Measurements from ENCODE around the gene YWHAG.
"Not testable (repeated sequence)": the region's sequence is repeated elsewhere in the genome, so short reads cannot be mapped to it uniquely, and the experiment has no call there.

The YWHAG gene

GRCh38 chr7:76316984-76317781, 41.6 kb downstream of the YWHAG start:
- Histone ChIP-seq H3K4me2 (ENCODE audit: low read length) (peak overlapping the region; percentile 90), H4K20me1 (ENCODE audit: control insufficient read depth, insufficient read depth, low read depth, low read length) (no peaks in the 10 kb centered on the region), H3K9me2 (replicated peaks; ENCODE audit: control insufficient read depth, low read length) (no peaks in the 10 kb centered on the region), H3K36me3 (ENCODE audit: control insufficient read depth, low read length) (no peaks in the 10 kb centered on the region), H3K27me3 (ENCODE audit: control insufficient read depth, low read length) (no peaks in the 10 kb centered on the region), H3K79me2 (ENCODE audit: control insufficient read depth, low read length) (no peaks in the 10 kb centered on the region), H3K4me1 (ENCODE audit: control insufficient read depth, low read length) (peaks cover 40% of the 10 kb centered on the region), H3K27ac (ENCODE audit: low read depth, low read length) (no peak overlapping the region), H3F3A (ENCODE audit: control insufficient read depth, insufficient read depth) (peaks cover 27% of the 10 kb centered on the region), H3K9me3 (ENCODE audit: control insufficient read depth, insufficient read depth, low read length) (no peaks in the 10 kb centered on the region), H3K4me3 (ENCODE audit: low read length) (peak overlapping the region; percentile 77)
- TF ChIP-seq CTCF (IDR thresholded peaks at IDR 0.05; ENCODE audit: low read depth, low read length, poor library complexity, severe bottlenecking) = no peak
- no peak for TF ChIP-seq EZH2phosphoT487 (IDR thresholded peaks at IDR 0.05; ENCODE audit: borderline replicate concordance, low read length)

- H4K20me1 ChIP-seq (ENCODE audit: control insufficient read depth, insufficient read depth, low read depth, low read length) = no peaks in the 10 kb centered on the region
- H3K27ac ChIP-seq (ENCODE audit: low read depth, low read length) = no peak overlapping the region
- H3K9me3 ChIP-seq (ENCODE audit: control insufficient read depth, insufficient read depth, low read length) = no peaks in the 10 kb centered on the region
- H3K4me2 ChIP-seq (ENCODE audit: low read length) = no peak overlapping the region
- H3F3A ChIP-seq (ENCODE audit: control insufficient read depth, insufficient read depth) = peaks cover 14% of the 10 kb centered on the region
- H3K36me3 ChIP-seq (ENCODE audit: control insufficient read depth, low read length) = no peaks in the 10 kb centered on the region
- no peak overlapping the region for H3K4me3 ChIP-seq (ENCODE audit: low read length)
- peaks cover 40% of the 10 kb centered on the region for H3K4me1 ChIP-seq (ENCODE audit: control insufficient read depth, low read length)
- no peaks in the 10 kb centered on the region for H3K79me2 ChIP-seq (ENCODE audit: control insufficient read depth, low read length)
- H3K27me3 ChIP-seq (ENCODE audit: control insufficient read depth, low read length) = no peaks in the 10 kb centered on the region
- H3K9me2 ChIP-seq (replicated peaks; ENCODE audit: control insufficient read depth, low read length) = no peaks in the 10 kb centered on the region
- TF ChIP-seq CTCF (IDR thresholded peaks at IDR 0.05; ENCODE audit: low read depth, low read length, poor library complexity, severe bottlenecking) (no peak), EZH2phosphoT487 (IDR thresholded peaks at IDR 0.05; ENCODE audit: borderline replicate concordance, low read length) (no peak)
Measured at GRCh38 chr7:76315364-76315763, 43.4 kb downstream of the YWHAG start.

GRCh38 chr7:76314740-76315139, 44.1 kb downstream of the YWHAG start:
- not testable (repeated sequence) for H3K36me3 ChIP-seq (ENCODE audit: control insufficient read depth, low read length); H3K9me3 ChIP-seq (ENCODE audit: control insufficient read depth, insufficient read depth, low read length); H3F3A ChIP-seq (ENCODE audit: control insufficient read depth, insufficient read depth); H3K4me3 ChIP-seq (ENCODE audit: low read length); H3K27me3 ChIP-seq (ENCODE audit: control insufficient read depth, low read length); H3K4me2 ChIP-seq (ENCODE audit: low read length); H3K27ac ChIP-seq (ENCODE audit: low read depth, low read length); H3K79me2 ChIP-seq (ENCODE audit: control insufficient read depth, low read length); H4K20me1 ChIP-seq (ENCODE audit: control insufficient read depth, insufficient read depth, low read depth, low read length); H3K9me2 ChIP-seq (replicated peaks; ENCODE audit: control insufficient read depth, low read length)
- H3K4me1 ChIP-seq (ENCODE audit: control insufficient read depth, low read length) = peaks cover 36% of the 10 kb centered on the region

- peak overlapping the region; percentile 67 for H3K4me2 ChIP-seq (ENCODE audit: low read length)
- H3K27ac ChIP-seq (ENCODE audit: low read depth, low read length) = no peak overlapping the region
Measured at GRCh38 chr7:76314042-76314721, 44.6 kb downstream of the YWHAG start.

GRCh38 chr7:76311838-76312237, 47.0 kb downstream of the YWHAG start:
- H3K4me2 ChIP-seq (ENCODE audit: low read length); H3K4me3 ChIP-seq (ENCODE audit: low read length); H3K27ac ChIP-seq (ENCODE audit: low read depth, low read length); H3K9me2 ChIP-seq (replicated peaks; ENCODE audit: control insufficient read depth, low read length); H3F3A ChIP-seq (ENCODE audit: control insufficient read depth, insufficient read depth); H3K9me3 ChIP-seq (ENCODE audit: control insufficient read depth, insufficient read depth, low read length); H4K20me1 ChIP-seq (ENCODE audit: control insufficient read depth, insufficient read depth, low read depth, low read length); H3K27me3 ChIP-seq (ENCODE audit: control insufficient read depth, low read length); H3K79me2 ChIP-seq (ENCODE audit: control insufficient read depth, low read length); H3K36me3 ChIP-seq (ENCODE audit: control insufficient read depth, low read length): not testable (repeated sequence)
- H3K4me1 ChIP-seq (ENCODE audit: control insufficient read depth, low read length) = peaks cover 12% of the 10 kb centered on the region

More at GRCh38 chr7:76314042-76314721, 44.6 kb downstream of the YWHAG start:
- Histone ChIP-seq H3K4me3 (ENCODE audit: low read length) (peak overlapping the region; percentile 58), H3K9me2 (replicated peaks; ENCODE audit: control insufficient read depth, low read length) (no peaks in the 10 kb centered on the region), H3K79me2 (ENCODE audit: control insufficient read depth, low read length) (no peaks in the 10 kb centered on the region), H3K27me3 (ENCODE audit: control insufficient read depth, low read length) (no peaks in the 10 kb centered on the region), H3K36me3 (ENCODE audit: control insufficient read depth, low read length) (no peaks in the 10 kb centered on the region), H3F3A (ENCODE audit: control insufficient read depth, insufficient read depth) (peaks cover 4% of the 10 kb centered on the region), H3K9me3 (ENCODE audit: control insufficient read depth, insufficient read depth, low read length) (no peaks in the 10 kb centered on the region), H3K4me1 (ENCODE audit: control insufficient read depth, low read length) (peaks cover 30% of the 10 kb centered on the region), H4K20me1 (ENCODE audit: control insufficient read depth, insufficient read depth, low read depth, low read length) (no peaks in the 10 kb centered on the region)
- TF ChIP-seq EZH2phosphoT487 (IDR thresholded peaks at IDR 0.05; ENCODE audit: borderline replicate concordance, low read length) = no peak
- peak; percentile 100 for TF ChIP-seq CTCF (IDR thresholded peaks at IDR 0.05; ENCODE audit: low read depth, low read length, poor library complexity, severe bottlenecking)

All from DOHH2 (cell line).